HepG2 (cell line): ENCODE data around the gene TMEM253. TPM values are rescaled to one million over a fixed set of nuclear protein-coding genes. Genes with fewer than 3 reads are reported as not detected.

Experiments
- ATAC-seq: fragments of 200-7000 bp; cut with Tn5 transposase; 3 replicates; pipeline ENCODE4 v1.9.1; 2020; ENCODE audit warnings: mild to moderate bottlenecking, moderate library complexity
- BruUV-seq: library from RNA; stranded (reverse); fragments of 400-500 nt; replicated peaks from 2 replicates; lab custom pipeline; 2021; lab: Mats Ljungman, UMichigan
- CTCF ChIA-PET: fragments of 300-600 bp; formaldehyde crosslinking; extraction: SDS; loops from one replicate; lab custom pipeline; 2021; ENCODE audit warnings: low total read pairs, inconsistent platforms, low intra/inter-chr PET ratio; lab: Yijun Ruan, JAX
- POLR2A ChIA-PET: fragments of 350-600 bp; sonication (Branson Sonifier 250); formaldehyde crosslinking; loops from one replicate; lab custom pipeline; 2020; ENCODE audit warnings: antibody characterized with exemption, inconsistent platforms; lab: Yijun Ruan, JAX
- DNase-seq: peaks from one replicate; pipeline ENCODE4 v3.0.0-alpha.2; 2015; ENCODE audit warnings: low spot score
- FAIRE-seq: peaks from 3 replicates; lab custom pipeline; 2011; peaks lifted over from hg19 to GRCh38; lab: Jason Lieb, UNC
- H2AFZ ChIP-seq: one replicate; pipeline ENCODE4 v1.6.1; 2011; ENCODE audit warnings: low read length, inconsistent platforms
- H3K27ac ChIP-seq: fragments of 300-600 bp; 3 replicates; pipeline ENCODE4 v1.8.0; 2011; ENCODE audit warnings: mixed run types, mild to moderate bottlenecking, mixed read lengths, low read length, inconsistent platforms; ENCODE audit not compliant: insufficient read depth; ENCODE audit errors: extremely low read length
- H3K27me3 ChIP-seq, 2 experiments: fragments of 200-600 bp in 1 of 2; 2 replicates in 1 of 2; 3 replicates in 1 of 2; pipeline versions ENCODE4 v1.6.0 to v1.8.0; 2011; ENCODE audit warnings: low read length in 2 of 2, mild to moderate bottlenecking in 2 of 2, moderate library complexity in 2 of 2, inconsistent platforms in 1 of 2; ENCODE audit not compliant: insufficient read depth in 2 of 2, control insufficient read depth in 1 of 2
- H3K36me3 ChIP-seq, 2 experiments: fragments of 200-600 bp in 1 of 2; replicated peaks in 1 of 2; 2 replicates in 1 of 2; 3 replicates in 1 of 2; pipeline versions ENCODE4 v1.5.1 to v1.8.0; 2011; ENCODE audit warnings: low read length in 2 of 2, inconsistent platforms in 1 of 2; ENCODE audit not compliant: insufficient read depth in 2 of 2, control insufficient read depth in 1 of 2
- H3K4me1 ChIP-seq: 2 replicates; pipeline ENCODE4 v1.5.1; 2012; ENCODE audit warnings: low read length, inconsistent platforms; ENCODE audit not compliant: insufficient read depth
- H3K4me2 ChIP-seq: 2 replicates; pipeline ENCODE4 v1.6.0; 2011; ENCODE audit warnings: low read depth, low read length, inconsistent platforms
- H3K4me3 ChIP-seq, 3 experiments: fragments of 200-600 bp in 1 of 3; sonication (generic), shearing (Covaris generic) in 1 of 3; replicated peaks in 1 of 3; 2 replicates each; pipeline ENCODE4 v1.5.1; 2011 to 2016; ENCODE audit warnings: low read length in 3 of 3, inconsistent platforms in 2 of 3, low read depth in 2 of 3, mild to moderate bottlenecking in 2 of 3, control low read depth in 1 of 3, mixed read lengths in 1 of 3; ENCODE audit not compliant: insufficient read depth in 1 of 3
- H3K79me2 ChIP-seq: one replicate; pipeline ENCODE4 v1.6.1; 2011; ENCODE audit warnings: low read length, inconsistent platforms; ENCODE audit not compliant: insufficient read depth
- H3K9ac ChIP-seq: 2 replicates; pipeline ENCODE4 v1.6.0; 2011; ENCODE audit warnings: mild to moderate bottlenecking, low read depth, low read length, inconsistent platforms; ENCODE audit not compliant: insufficient read depth
- H3K9me3 ChIP-seq: 2 replicates; pipeline ENCODE4 v1.5.1; 2012; ENCODE audit warnings: mild to moderate bottlenecking, low read length
- H4K20me1 ChIP-seq: 2 replicates; pipeline ENCODE4 v1.6.0; 2011; ENCODE audit warnings: inconsistent platforms, mild to moderate bottlenecking, low read length, moderate library complexity; ENCODE audit not compliant: insufficient read depth
- CBFB ChIP-seq: sonication (generic); formaldehyde crosslinking; IDR thresholded peaks from 2 replicates; pipeline ENCODE4 v1.4.0; 2020; ENCODE audit warnings: missing genetic modification reagents
- DMAP1 ChIP-seq: IDR thresholded peaks from 2 replicates; pipeline ENCODE4 v1.6.1; 2016
- FOSL1 ChIP-seq: sonication (generic); formaldehyde crosslinking; IDR thresholded peaks from 2 replicates; pipeline ENCODE4 v1.9.0; 2021; ENCODE audit warnings: missing genetic modification reagents, borderline replicate concordance
- GMEB2 ChIP-seq: IDR thresholded peaks from 2 replicates; pipeline ENCODE4 v1.6.1; 2016; ENCODE audit warnings: missing biosample characterization, missing genetic modification reagents, low read depth
- MXD3 ChIP-seq: IDR thresholded peaks from 2 replicates; pipeline ENCODE4 v1.6.1; 2016; ENCODE audit warnings: mild to moderate bottlenecking, missing biosample characterization, missing genetic modification reagents
- NCOA5 ChIP-seq: sonication (generic); formaldehyde crosslinking; IDR thresholded peaks from 2 replicates; pipeline ENCODE4 v1.4.0; 2020; ENCODE audit warnings: missing genetic modification reagents
- NFE2L1 ChIP-seq: sonication (generic); formaldehyde crosslinking; IDR thresholded peaks from 2 replicates; pipeline ENCODE4 v1.4.0; 2020; ENCODE audit warnings: missing genetic modification reagents, mild to moderate bottlenecking, borderline replicate concordance
- NONO ChIP-seq, 2 experiments: fragments of 450-650 bp in 1 of 2; sonication (generic) in 1 of 2; formaldehyde crosslinking in 1 of 2; IDR thresholded peaks in 1 of 2; conservative IDR thresholded peaks in 1 of 2; 2 replicates each; pipeline versions ENCODE4 v1.6.1 to v1.8.0; 2017 to 2022; ENCODE audit warnings: mild to moderate bottlenecking in 1 of 2, missing genetic modification reagents in 1 of 2, moderate library complexity in 1 of 2
- NR2F2 ChIP-seq: IDR thresholded peaks from 2 replicates; pipeline ENCODE4 v1.6.1; 2012; ENCODE audit warnings: low read depth, inconsistent platforms, borderline replicate concordance
- RNF219 ChIP-seq: sonication (generic); formaldehyde crosslinking; IDR thresholded peaks from 2 replicates; pipeline ENCODE4 v1.5.0; 2020; ENCODE audit warnings: mild to moderate bottlenecking, missing genetic modification reagents
- SRSF1 ChIP-seq: fragments of 200-400 bp; formaldehyde crosslinking; optimal IDR thresholded peaks from 2 replicates; pipeline ENCODE3; 2017; ENCODE audit warnings: mild to moderate bottlenecking, low read depth, low read length, moderate library complexity
- TCF7L2 ChIP-seq: IDR thresholded peaks from 2 replicates; pipeline ENCODE4 v1.6.1; 2011; ENCODE audit warnings: mild to moderate bottlenecking, low read depth, low read length, moderate library complexity
- ZFP90 ChIP-seq: sonication (generic); formaldehyde crosslinking; IDR thresholded peaks from 2 replicates; pipeline ENCODE4 v1.8.0; 2022; ENCODE audit warnings: missing genetic modification reagents, mild to moderate bottlenecking, inconsistent platforms, borderline replicate concordance
- ZNF12 ChIP-seq: sonication (generic); formaldehyde crosslinking; IDR thresholded peaks from 2 replicates; pipeline ENCODE4 v1.5.0; 2020; ENCODE audit warnings: missing genetic modification reagents
- ZNF234 ChIP-seq: sonication (generic); formaldehyde crosslinking; conservative IDR thresholded peaks from 2 replicates; pipeline ENCODE4 v1.5.1; 2020; ENCODE audit warnings: mild to moderate bottlenecking, missing genetic modification reagents
- ZNF256 ChIP-seq: sonication (generic); formaldehyde crosslinking; conservative IDR thresholded peaks from 2 replicates; pipeline ENCODE4 v1.4.0; 2020; ENCODE audit warnings: missing genetic modification reagents
- ZNF549 ChIP-seq: sonication (generic); formaldehyde crosslinking; IDR thresholded peaks from 2 replicates; pipeline ENCODE4 v1.5.0; 2020; ENCODE audit warnings: missing genetic modification reagents
- ZNF557 ChIP-seq: sonication (generic); formaldehyde crosslinking; IDR thresholded peaks from 2 replicates; pipeline ENCODE4 v1.4.0; 2020; ENCODE audit warnings: missing genetic modification reagents
- WGBS: methylation state at CpG from one replicate; pipeline ENCODE4 v1.1.6; 2017; ENCODE audit warnings: low lambda C conversion rate; 5-methylcytosine and 5-hydroxymethylcytosine counted together
- in situ Hi-C: cut with HindIII; loops from 2 replicates; pipeline ENCODE4 v1.10.0; 2017; ENCODE audit warnings: low pct_unique_long_range_greater_than_20kb; ENCODE audit not compliant: extremely low pct_ligation_motif_present
- intact Hi-C: fragments of 100-400 bp; cut with micrococcal nuclease; formaldehyde crosslinking; loops from one replicate; pipeline ENCODE4 v1.10.0; 2022; ENCODE audit not compliant: unreplicated experiment
- polyA plus RNA-seq, 8 experiments: library from polyadenylated mRNA; depleted of rRNA in 3 of 8; stranded (reverse) in 7 of 8; unstranded in 1 of 8; fragments of >200 nt; fragmentation: Illumina TruSeq in 4 of 8; extraction: Trizol in 4 of 8; gene quantifications; 2 replicates each; pipeline versions ENCODE4 v1.2.1 to v1.2.3, GENCODE V29; 2011 to 2016; ENCODE audit warnings: low read depth in 4 of 8, missing spikeins in 1 of 8, mixed read lengths in 1 of 8; ENCODE audit not compliant: insufficient read depth in 1 of 8
- total RNA-seq, 5 experiments: library from RNA; depleted of rRNA; stranded (reverse); fragments of >200 nt; fragmentation: Illumina TruSeq; extraction: Trizol; gene quantifications; 2 replicates each; pipeline ENCODE4 v1.2.3, GENCODE V29; 2016; ENCODE audit warnings: low read depth in 1 of 5
- TF ChIP-seq, protein P1 (sequence below): sonication (generic); formaldehyde crosslinking; conservative IDR thresholded peaks from 2 replicates; pipeline ENCODE4 v1.8.0; 2022; ENCODE audit warnings: mild to moderate bottlenecking, moderate library complexity, missing genetic modification reagents

The TMEM253 gene
- total and polyA plus RNA-seq, 2 of the 13 experiments (the other 11 are each of a cell fraction or from before 2014, with no cell fraction given): 0.29 to 0.45 TPM

GRCh38 chr14:21086908-21087293, 14.0 kb upstream of the TMEM253 start:
- ChIA-PET CTCF (interaction anchor here (12.2 kb wide), 1 partner anchor 19 kb away, joined by 320 read pairs; no protein-coding TSS in a partner anchor), POLR2A (interaction anchor here (0.7 to 5.8 kb wide), 6 partner anchors 9 to 72 kb away, joined by 3 to 52 read pairs (median 6); partner anchors contain the start of gene ARHGEF40)
- FAIRE-seq: no peak
- H3K9me3 ChIP-seq: no peaks in the 10 kb centered on the region
- DNase-seq: no peak
- no peaks in the 10 kb centered on the region for H3K27me3 ChIP-seq
- no peaks in the 10 kb centered on the region for H3K79me2 ChIP-seq
- intact Hi-C loops: no loop called here
- H3K4me1 ChIP-seq: peaks cover 22% of the 10 kb centered on the region
- H3K9ac ChIP-seq: no peak overlapping the region
- peaks cover 50 to 75% of the 10 kb centered on the region in 2 experiments for H3K36me3 ChIP-seq
- no peak overlapping the region for H3K27ac ChIP-seq
- no peak for ATAC-seq
- WGBS: 95% methylated on average over 4 of the region's 4 CpGs
- BruUV-seq: no TSS peak
- H2AFZ ChIP-seq: no peak overlapping the region
- no peak for TF ChIP-seq GMEB2 (CRISPR knock-in tag)
- TF ChIP-seq ZNF256: no peak
- no peak for TF ChIP-seq DMAP1 (CRISPR knock-in tag)
- TF ChIP-seq ZNF549 (CRISPR knock-in tag): no peak
- no peak for TF ChIP-seq NONO (IDR thresholded peaks at IDR 0.05)
- TF ChIP-seq NONO (CRISPR knock-in tag; conservative IDR thresholded peaks at IDR 0.05): no peak
- TF ChIP-seq ZNF234 (CRISPR knock-in tag): no peak
- TF ChIP-seq SRSF1: no peak
- TF ChIP-seq, protein P1, sequence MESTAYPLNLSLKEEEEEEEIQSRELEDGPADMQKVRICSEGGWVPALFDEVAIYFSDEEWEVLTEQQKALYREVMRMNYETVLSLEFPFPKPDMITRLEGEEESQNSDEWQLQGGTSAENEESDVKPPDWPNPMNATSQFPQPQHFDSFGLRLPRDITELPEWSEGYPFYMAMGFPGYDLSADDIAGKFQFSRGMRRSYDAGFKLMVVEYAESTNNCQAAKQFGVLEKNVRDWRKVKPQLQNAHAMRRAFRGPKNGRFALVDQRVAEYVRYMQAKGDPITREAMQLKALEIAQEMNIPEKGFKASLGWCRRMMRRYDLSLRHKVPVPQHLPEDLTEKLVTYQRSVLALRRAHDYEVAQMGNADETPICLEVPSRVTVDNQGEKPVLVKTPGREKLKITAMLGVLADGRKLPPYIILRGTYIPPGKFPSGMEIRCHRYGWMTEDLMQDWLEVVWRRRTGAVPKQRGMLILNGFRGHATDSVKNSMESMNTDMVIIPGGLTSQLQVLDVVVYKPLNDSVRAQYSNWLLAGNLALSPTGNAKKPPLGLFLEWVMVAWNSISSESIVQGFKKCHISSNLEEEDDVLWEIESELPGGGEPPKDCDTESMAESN (CRISPR knock-in tag): no peak
- TF ChIP-seq CBFB: no peak
- no peak for TF ChIP-seq ZNF557 (CRISPR knock-in tag)
- no peak for TF ChIP-seq ZFP90 (CRISPR knock-in tag)
- TF ChIP-seq FOSL1 (CRISPR knock-in tag): no peak
- no peak for TF ChIP-seq RNF219 (CRISPR knock-in tag)
- no peak for TF ChIP-seq NR2F2
- TF ChIP-seq NFE2L1 (CRISPR knock-in tag): no peak
- TF ChIP-seq MXD3 (CRISPR knock-in tag): no peak
- TF ChIP-seq ZNF12 (CRISPR knock-in tag): no peak
- TF ChIP-seq TCF7L2: no peak
- no peak for TF ChIP-seq NCOA5 (CRISPR knock-in tag)
- no peak overlapping the region for H3K4me3 ChIP-seq
- H4K20me1 ChIP-seq: no peaks in the 10 kb centered on the region
- H3K4me2 ChIP-seq: no peak overlapping the region
- in situ Hi-C loops: no loop called here
